Activated T-helper 2 cell treated with anti-CD3 and anti-CD28 coated beads, Interferon-gamma antibody, Interleukin-2, Interleukin-4, amounts not matched to agents 10 μg/mL and 5 μg/mL and 100 μg/mL, durations not matched to agents 14 hours and 24 hours and 36 hours (primary cell): ENCODE results near the gene PRR3. TPM values are rescaled to one million over a fixed set of nuclear protein-coding genes. Genes with fewer than 3 reads are reported as not detected.
"Not testable (repeated sequence)": the region's sequence is repeated elsewhere in the genome, so short reads cannot be mapped to it uniquely, and the experiment has no call there.

Source experiments
- DNase-seq: peaks from one replicate; pipeline ENCODE4 v3.0.0; 2021; ENCODE audit warnings: low spot score
- H3K27ac Mint-ChIP-seq: one replicate; pipeline ENCODE4 v1.8.0; 2021; ENCODE audit warnings: mixed read lengths
- H3K27me3 Mint-ChIP-seq: one replicate; pipeline ENCODE4 v1.8.0; 2021; ENCODE audit warnings: low read depth, mixed read lengths
- H3K36me3 Mint-ChIP-seq: one replicate; pipeline ENCODE4 v1.8.0; 2021; ENCODE audit warnings: low read depth, mixed read lengths
- H3K4me1 Mint-ChIP-seq: one replicate; pipeline ENCODE4 v1.8.0; 2021; ENCODE audit warnings: low read depth, mixed read lengths
- H3K4me3 Mint-ChIP-seq: one replicate; pipeline ENCODE4 v1.8.0; 2021; ENCODE audit warnings: low read depth, mild to moderate bottlenecking, moderate library complexity, mixed read lengths
- H3K9me3 Mint-ChIP-seq: one replicate; pipeline ENCODE4 v1.8.0; 2021; ENCODE audit warnings: mixed read lengths
- intact Hi-C: fragments of 100-400 bp; cut with micrococcal nuclease; formaldehyde crosslinking; loops from one replicate; pipeline ENCODE4 v1.15.1; 2023
- total RNA-seq: library from RNA; stranded (reverse); gene quantifications from 2 replicates; pipeline ENCODE4 v1.2.3, GENCODE V29; 2022

Gene PRR3, protein sequence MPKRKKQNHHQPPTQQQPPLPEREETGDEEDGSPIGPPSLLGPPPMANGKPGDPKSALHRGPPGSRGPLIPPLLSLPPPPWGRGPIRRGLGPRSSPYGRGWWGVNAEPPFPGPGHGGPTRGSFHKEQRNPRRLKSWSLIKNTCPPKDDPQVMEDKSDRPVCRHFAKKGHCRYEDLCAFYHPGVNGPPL
- total RNA-seq = 35.0 and 36.6 TPM in 2 replicates

DNA sequence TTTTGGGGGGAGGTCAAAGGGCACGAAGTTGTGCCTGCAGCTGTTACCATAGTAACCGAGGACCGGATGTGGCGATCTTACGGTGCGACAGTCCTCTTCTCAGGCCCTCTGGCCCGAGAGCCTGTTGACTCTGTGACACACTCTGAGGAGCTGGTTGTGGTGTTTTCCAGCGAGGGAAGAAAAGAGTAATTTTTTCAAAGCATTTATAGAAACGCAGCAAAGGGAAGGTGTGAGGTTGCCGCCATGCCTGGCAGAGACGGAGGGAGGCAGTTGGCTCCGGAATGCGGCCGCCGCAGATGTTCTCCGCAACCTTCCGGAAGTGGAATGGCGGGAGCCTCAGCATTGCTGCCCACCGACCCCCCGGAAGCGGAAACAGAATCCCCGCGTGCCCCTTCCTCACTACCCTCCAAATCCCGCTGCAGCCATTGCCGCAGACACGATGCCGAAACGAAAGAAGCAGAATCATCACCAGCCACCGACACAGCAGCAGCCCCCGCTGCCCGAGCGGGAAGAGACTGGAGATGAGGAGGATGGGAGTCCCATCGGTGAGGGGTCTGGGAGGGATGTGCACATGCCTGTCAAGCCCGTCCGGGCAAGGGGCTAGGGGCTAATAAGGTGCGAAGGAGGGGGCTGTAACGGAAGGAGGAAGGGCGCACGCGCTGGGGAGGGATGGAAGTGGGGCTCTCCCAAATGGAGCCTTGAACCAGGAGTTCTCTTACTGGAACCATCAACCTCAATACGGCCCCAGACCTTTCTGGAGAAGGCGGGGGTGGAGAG, at the start of gene PRR3:
TSS of gene PRR3 (plus strand) at position 390 of the 777 bp plus-strand sequence. CDS start at position 440, 50 bp downstream.
- H3K27ac Mint-ChIP-seq = peak within 1 kb of the TSS; percentile 100
- peak; percentile 86 for DNase-seq
- no peaks in the 10 kb centered on the region for H3K9me3 Mint-ChIP-seq
- peaks cover 64% of the 10 kb centered on the region for H3K36me3 Mint-ChIP-seq
- intact Hi-C loops = loop anchor here (1.0 to 5.0 kb wide), 5 partner anchors 14 to 163 kb away; partner anchors contain the start of genes ABCF1, C6orf136, MRPS18B and PPP1R10
- H3K27me3 Mint-ChIP-seq = no peaks in the 10 kb centered on the region
- peaks cover 22% of the 10 kb centered on the region for H3K4me1 Mint-ChIP-seq
- H3K4me3 Mint-ChIP-seq = peak within 1 kb of the TSS; percentile 98

DNA sequence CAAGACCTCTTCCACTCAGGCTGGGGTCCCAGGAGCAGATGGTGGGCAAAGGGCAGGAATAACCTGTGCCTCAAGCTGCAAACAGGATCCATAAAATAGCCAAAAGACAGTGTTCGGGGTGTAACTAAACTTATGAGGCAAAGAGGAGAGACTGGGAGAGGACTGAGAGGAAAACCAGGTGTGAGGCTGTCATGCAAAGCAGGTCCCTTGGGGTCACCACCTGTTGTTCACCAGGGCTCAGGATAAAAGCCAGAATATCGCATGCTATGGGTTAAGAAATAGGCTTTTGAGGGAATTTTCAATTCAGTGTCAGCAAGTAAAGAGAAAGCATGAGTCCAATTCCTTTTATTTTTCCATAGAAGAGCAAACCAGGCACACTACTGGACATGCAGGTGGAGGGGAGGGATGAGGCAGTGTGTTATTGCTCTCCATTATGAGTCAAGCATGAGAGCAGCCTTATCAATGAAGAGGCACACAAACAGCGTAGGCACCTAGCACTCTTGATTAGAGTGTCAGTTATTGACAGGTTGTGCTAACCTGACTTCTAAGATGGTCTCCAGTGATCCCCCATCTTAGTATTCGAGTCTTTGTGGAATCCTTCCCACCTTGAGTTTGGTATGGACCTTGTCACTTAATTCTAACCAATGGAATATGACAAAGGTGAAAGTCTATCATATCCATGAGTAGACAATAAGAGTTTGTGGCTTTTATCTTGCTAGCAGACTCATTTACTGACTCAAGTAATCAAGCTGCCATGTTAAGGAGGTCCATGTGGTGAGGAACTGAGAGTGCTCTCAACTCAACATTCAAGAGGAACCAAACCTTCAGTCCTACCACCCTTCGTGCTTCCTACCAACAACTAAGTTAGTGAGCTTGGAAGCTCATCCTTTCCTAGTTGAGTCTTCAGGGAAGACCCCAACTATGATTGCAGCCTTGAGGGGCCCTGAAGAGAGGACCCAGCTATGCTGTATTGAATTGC, 49.0 kb upstream of the PRR3 start:
- no peak for DNase-seq
- intact Hi-C loops = no loop called here
- H3K27ac Mint-ChIP-seq = peak overlapping the region; percentile 82
- H3K9me3 Mint-ChIP-seq = no peaks in the 10 kb centered on the region
- peaks cover 43% of the 10 kb centered on the region for H3K4me1 Mint-ChIP-seq
- H3K4me3 Mint-ChIP-seq = peak overlapping the region; percentile 23
- H3K36me3 Mint-ChIP-seq = peaks cover 5% of the 10 kb centered on the region
- H3K27me3 Mint-ChIP-seq = no peaks in the 10 kb centered on the region

DNA sequence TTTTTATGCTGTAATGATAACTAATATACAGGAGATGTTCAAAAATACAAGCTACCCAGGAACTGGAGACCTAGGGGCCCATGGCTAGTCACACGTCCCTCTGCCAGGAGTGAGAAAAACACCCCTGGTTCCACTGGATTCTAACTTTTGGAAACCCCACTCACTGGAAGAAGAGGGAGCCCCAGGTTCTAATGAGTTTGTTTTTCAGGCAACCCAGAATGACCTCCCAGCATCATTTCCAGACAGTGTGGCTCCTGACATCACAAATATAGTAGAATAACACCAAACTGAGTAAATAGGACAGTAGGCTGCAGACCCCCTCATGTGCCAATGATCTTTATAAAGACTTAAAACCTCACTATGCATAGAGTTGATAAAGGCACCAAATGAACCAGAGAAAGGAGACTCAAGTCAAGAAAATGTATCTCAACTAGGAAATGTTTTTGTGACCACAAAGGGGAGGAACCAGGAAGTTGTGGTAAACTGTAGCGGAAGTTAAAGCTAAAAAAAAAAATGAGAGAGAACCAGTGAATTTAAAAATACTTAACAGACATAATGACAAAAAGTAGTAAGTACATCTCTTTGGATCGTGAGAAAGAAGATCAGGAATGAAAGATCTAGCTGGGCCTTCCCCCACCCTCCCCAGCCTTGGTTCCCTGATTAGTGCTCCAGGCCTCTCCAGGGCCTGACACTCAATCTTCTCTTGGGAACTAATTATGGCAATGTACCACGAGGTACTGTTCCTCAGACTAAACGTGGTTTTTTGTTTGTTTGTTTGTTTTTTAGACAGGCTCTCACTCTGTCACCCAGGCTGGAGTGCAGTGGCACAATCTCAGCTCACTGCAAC, 48.0 kb upstream of the PRR3 start:
- Mint-ChIP-seq H3K9me3 (no peaks in the 10 kb centered on the region), H3K4me3 (peak overlapping the region; percentile 23), H3K27me3 (no peaks in the 10 kb centered on the region), H3K4me1 (peaks cover 43% of the 10 kb centered on the region), H3K36me3 (peaks cover 5% of the 10 kb centered on the region), H3K27ac (peak overlapping the region; percentile 82)
- no peak for DNase-seq
- intact Hi-C loops = loop anchor here (1.0 kb wide), 1 partner anchor 19 kb away; no protein-coding TSS in a partner anchor

DNA sequence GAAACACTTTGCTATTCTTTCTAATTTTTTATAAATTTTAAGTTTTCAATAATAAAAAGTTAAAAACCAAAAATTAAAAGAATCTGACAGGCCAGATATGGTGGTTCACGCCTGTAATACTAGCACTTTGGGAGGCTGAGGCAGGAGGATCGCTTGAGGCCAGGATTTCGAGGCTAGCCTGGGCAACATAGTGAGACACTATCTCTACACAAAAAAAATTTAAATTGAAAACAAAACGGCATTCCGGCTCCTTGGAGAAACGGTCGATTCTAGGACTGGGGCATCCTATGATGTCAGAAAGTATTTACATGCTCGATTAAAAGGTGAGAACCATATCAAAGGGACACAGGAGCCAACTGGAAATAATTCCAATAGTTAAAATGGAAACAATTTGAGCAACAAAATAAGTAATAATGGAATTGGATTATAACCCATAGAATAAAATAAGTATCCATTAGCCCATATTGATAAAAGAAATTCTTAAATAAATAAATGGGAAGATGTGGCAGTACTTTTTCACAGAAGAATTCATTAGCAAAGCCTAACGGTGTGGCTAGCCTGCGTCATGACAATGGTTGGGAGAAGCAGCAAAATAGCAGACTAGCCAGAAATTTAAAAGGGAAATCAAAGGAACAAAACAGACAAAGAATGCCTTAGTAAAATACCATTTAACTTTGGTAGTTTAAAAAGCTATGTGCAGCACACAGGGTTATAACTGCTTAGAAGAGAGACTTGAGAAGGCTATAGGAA, 46.5 kb upstream of the PRR3 start:
- Mint-ChIP-seq H3K9me3 (no peaks in the 10 kb centered on the region), H3K27ac (no peak overlapping the region), H3K36me3 (peaks cover 5% of the 10 kb centered on the region), H3K27me3 (no peaks in the 10 kb centered on the region), H3K4me3 (no peak overlapping the region), H3K4me1 (peaks cover 52% of the 10 kb centered on the region)
- intact Hi-C loops = no loop called here
- no peak for DNase-seq

DNA sequence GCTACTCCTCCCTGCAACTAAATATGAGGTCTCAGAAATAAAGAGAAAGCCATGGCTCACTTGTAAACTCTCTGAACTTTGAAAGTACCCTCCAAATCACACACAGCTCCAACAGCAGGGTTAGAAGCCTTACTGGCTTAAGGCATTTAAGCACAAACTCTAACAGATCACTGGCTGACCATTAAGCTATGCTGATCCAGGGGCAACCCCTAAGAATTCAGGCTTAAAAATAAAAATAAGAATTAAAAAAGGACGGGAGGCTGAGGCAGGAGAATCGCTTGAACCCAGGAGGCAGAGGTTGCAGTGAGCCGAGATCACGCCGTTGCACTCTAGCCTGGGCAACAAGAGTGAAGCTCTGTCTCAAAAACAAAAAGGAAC, 45.9 kb upstream of the PRR3 start:
- DNase-seq = no peak
- intact Hi-C loops = no loop called here
- H3K27ac Mint-ChIP-seq = peak overlapping the region; percentile 26

DNA sequence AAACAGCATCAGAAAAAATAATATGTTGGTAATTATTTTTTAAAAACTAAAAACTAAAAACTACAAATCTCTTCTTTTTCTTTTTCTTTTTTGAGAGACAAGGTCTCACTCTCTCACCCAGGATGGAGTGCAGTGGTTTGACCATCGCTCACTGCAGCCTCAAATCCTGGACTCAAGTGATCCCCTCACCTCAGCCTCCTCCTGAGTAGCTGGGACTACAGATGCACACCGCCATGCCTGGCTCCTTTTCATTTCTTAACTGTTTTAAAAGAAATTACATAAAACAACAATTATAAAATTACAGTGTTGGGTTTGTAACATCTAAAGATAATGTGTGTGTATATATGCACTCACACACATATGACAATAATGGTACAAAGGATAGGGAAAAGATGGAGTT, 43.6 kb upstream of the PRR3 start:
- Mint-ChIP-seq H3K4me1 (peaks cover 49% of the 10 kb centered on the region), H3K27me3 (no peaks in the 10 kb centered on the region), H3K4me3 (no peak overlapping the region), H3K9me3 (peaks cover 3% of the 10 kb centered on the region), H3K36me3 (peaks cover 10% of the 10 kb centered on the region), H3K27ac (no peak overlapping the region)
- intact Hi-C loops = no loop called here
- DNase-seq = no peak

More for the DNA sequence above, 45.9 kb upstream of the PRR3 start:
- Mint-ChIP-seq H3K9me3 (no peaks in the 10 kb centered on the region), H3K27me3 (no peaks in the 10 kb centered on the region), H3K36me3 (peaks cover 5% of the 10 kb centered on the region), H3K4me1 (peaks cover 53% of the 10 kb centered on the region), H3K4me3 (peak overlapping the region; percentile 19)

DNA sequence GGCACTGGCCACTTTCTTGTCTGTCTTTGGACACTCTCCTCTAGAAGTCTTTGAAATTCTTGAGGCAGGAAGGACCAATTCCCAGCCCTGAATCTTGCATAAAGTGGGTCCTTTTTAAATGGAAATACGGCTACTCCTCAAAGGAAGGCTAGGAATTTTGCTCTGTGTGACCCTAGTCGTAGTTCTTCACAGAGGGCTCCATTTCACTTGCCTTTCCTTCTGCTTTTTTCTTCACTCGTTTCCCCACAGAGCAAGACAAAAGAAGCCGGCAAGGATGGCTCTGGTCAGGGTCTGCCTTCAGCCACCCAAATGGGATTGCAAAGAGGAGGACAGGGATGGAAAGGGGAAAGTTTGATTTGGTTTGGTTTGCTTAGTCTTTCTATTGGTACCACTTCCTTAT, 42.0 kb upstream of the PRR3 start:
- no peaks in the 10 kb centered on the region for H3K27me3 Mint-ChIP-seq
- peak overlapping the region; percentile 81 for H3K4me3 Mint-ChIP-seq
- H3K9me3 Mint-ChIP-seq = peaks cover 10% of the 10 kb centered on the region
- peaks cover 40% of the 10 kb centered on the region for H3K4me1 Mint-ChIP-seq
- peak overlapping the region; percentile 93 for H3K27ac Mint-ChIP-seq
- intact Hi-C loops = loop anchor here (5.0 kb wide), 1 partner anchor 297 kb away; no protein-coding TSS in a partner anchor
- DNase-seq = no peak
- peaks cover 20% of the 10 kb centered on the region for H3K36me3 Mint-ChIP-seq

DNA sequence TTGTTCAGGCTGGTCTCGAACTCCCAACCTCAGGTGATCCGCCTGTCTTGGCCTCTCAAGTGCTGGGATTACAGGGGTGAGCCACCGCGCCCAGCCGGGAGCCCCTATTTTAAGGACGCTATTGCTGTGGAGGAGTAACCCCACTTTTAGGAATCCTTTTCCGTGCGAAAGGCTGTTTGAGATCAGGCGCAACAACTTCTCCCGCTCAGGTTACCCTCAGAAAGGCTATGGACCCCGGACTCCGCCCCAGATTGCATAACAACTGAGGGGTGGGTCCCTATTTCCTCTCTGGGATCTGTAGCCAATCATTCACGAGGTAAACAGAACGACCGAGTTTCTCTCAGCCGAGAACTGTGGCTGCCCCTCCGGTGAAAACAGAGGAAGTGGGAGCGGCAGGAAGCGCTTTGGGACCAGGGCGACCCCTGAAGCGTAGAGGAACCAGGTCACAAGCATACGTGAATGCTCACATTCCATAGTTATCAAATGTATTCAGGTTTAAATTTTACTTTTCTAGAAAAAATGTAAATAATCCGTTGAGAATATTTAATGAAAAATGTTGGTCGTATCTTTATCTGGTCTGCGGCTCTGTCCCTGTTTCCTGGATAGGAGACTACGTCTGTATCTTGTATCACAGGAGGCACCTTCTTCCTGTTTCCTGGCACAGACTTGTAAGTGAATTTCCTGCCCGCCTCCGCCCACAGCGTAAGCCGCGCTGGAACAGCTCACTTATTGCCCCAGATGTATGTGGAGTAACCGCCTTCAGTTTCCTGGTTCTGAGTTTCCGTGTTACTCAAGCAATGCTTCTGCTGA, 40.9 kb upstream of the PRR3 start:
- Mint-ChIP-seq H3K27me3 (no peaks in the 10 kb centered on the region), H3K4me1 (peaks cover 36% of the 10 kb centered on the region), H3K4me3 (peak overlapping the region; percentile 75), H3K36me3 (peaks cover 22% of the 10 kb centered on the region), H3K9me3 (peaks cover 10% of the 10 kb centered on the region), H3K27ac (peak overlapping the region; percentile 88)
- intact Hi-C loops = loop anchor here (1.0 to 5.0 kb wide), 4 partner anchors 13 to 296 kb away; partner anchors contain the start of gene HLA-E
- DNase-seq = peak; percentile 90

DNA sequence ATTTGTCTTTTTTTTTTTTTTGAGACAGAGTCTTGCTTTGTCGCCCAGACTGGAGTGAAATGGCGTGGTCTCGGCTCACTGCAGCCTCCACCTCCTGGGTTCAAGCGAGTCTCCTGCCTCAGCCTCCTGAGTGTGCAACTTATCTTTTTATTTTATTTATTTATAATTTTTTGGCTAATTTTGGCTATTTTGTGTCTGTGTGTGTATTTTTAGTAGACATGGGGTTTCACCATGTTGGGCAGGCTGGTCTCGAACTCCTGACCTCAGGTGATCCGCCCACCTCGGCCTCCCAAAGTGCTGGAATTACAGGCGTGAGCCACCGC, 40.4 kb upstream of the PRR3 start:
- Mint-ChIP-seq H3K4me1 (peaks cover 35% of the 10 kb centered on the region), H3K36me3 (peaks cover 22% of the 10 kb centered on the region), H3K9me3 (peaks cover 10% of the 10 kb centered on the region), H3K27ac (peak overlapping the region; percentile 88), H3K4me3 (peak overlapping the region; percentile 75)
- intact Hi-C loops = loop anchor here (1.0 to 5.0 kb wide), 4 partner anchors 13 to 296 kb away; partner anchors contain the start of gene HLA-E
- DNase-seq, H3K27me3 Mint-ChIP-seq: not testable (repeated sequence)

DNA sequence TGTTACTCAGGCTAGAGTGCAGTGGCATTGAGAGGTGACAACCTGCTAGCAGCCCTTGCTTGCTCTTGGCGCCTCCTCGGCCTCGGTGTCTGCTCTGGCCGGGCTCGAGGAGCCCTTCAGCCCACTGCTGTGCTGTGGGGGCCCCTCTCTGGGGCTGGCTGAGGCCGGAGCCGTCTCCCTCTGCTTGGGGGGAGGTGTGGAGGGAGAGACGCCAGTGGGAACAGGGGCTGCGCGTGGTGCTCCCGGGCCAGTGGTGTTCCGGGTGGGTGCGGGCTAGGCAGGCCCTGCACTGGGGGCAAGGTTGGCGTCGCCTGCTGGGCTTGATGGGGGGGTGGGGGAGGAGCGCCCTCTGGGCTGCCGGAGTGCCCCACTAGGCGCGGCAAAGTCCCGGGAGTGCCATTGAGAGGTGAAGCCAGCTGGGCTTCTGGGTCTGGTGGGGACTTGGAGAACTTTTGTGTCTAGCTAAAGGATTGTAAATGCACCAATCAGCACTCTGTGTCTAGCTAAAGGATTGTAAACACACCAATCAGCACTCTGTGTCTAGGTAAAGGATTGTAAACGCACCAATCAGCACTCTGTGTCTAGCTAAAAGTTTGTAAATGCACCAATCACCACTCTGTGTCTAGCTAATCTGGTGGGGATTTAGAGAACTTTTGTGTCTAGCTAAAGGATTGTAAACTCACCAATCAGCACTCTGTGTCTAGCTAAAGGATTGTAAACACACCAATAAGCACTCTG, 39.2 kb upstream of the PRR3 start:
- peaks cover 43% of the 10 kb centered on the region for H3K4me1 Mint-ChIP-seq
- peak overlapping the region; percentile 52 for H3K27ac Mint-ChIP-seq

More for the DNA sequence above, 39.2 kb upstream of the PRR3 start:
- H3K27me3 Mint-ChIP-seq, H3K4me3 Mint-ChIP-seq, DNase-seq: not testable (repeated sequence)
- intact Hi-C loops = loop anchor here (5.0 kb wide), 1 partner anchor 294 kb away; no protein-coding TSS in a partner anchor
- Mint-ChIP-seq H3K9me3 (peaks cover 19% of the 10 kb centered on the region), H3K36me3 (peaks cover 29% of the 10 kb centered on the region)
